ENCODE measurements around the gene MYL3.

MYL3 gene

GRCh38 chr3:46899151-46900006 lies 36.1 kb upstream of the MYL3 start:
- TF ChIP-seq, protein P1, sequence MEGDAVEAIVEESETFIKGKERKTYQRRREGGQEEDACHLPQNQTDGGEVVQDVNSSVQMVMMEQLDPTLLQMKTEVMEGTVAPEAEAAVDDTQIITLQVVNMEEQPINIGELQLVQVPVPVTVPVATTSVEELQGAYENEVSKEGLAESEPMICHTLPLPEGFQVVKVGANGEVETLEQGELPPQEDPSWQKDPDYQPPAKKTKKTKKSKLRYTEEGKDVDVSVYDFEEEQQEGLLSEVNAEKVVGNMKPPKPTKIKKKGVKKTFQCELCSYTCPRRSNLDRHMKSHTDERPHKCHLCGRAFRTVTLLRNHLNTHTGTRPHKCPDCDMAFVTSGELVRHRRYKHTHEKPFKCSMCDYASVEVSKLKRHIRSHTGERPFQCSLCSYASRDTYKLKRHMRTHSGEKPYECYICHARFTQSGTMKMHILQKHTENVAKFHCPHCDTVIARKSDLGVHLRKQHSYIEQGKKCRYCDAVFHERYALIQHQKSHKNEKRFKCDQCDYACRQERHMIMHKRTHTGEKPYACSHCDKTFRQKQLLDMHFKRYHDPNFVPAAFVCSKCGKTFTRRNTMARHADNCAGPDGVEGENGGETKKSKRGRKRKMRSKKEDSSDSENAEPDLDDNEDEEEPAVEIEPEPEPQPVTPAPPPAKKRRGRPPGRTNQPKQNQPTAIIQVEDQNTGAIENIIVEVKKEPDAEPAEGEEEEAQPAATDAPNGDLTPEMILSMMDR (conservative IDR thresholded peaks at IDR 0.05; ENCODE audit: low read depth, low read length), result no peak
- DNase-seq (ENCODE audit: low read depth), result no peak
- H3K4me3 ChIP-seq (ENCODE audit: low read length), result no peak overlapping the region

DNA sequence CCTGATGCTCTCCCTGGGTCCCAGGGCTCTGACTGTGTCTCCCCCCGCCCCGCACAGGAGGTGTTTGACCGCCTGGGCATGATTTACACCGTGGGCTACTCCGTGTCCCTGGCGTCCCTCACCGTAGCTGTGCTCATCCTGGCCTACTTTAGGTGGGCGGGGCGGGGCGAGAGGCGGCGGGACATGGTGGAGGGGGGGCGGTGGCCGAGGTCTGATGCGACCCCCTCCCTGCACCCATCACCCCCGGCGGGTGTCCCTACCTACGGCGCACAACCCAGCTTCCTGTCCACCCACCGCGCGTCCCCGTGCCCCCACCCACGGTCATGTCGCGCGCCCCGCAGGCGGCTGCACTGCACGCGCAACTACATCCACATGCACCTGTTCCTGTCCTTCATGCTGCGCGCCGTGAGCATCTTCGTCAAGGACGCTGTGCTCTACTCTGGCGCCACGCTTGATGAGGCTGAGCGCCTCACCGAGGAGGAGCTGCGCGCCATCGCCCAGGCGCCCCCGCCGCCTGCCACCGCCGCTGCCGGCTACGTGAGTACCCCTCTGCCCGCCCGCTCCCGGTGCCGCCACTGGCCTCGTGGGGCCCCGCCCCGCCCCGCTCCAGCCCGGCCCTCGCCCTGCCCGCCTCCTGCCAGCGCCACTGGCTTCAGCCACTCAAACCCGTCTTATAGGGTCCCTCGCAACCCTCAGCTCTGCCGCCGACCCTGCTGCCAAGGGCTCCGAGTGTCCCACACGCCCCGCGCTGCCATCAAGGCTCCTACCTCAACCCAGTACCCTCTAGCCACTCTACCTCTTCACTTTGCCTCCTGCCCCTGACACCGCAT lies 35.3 kb upstream of the MYL3 start:
- no peak for DNase-seq (ENCODE audit: low read depth)
- TF ChIP-seq, protein P1 (conservative IDR thresholded peaks at IDR 0.05; ENCODE audit: low read depth, low read length), result no peak
- peak overlapping the region; percentile 22 for H3K4me3 ChIP-seq (ENCODE audit: low read length)

DNA sequence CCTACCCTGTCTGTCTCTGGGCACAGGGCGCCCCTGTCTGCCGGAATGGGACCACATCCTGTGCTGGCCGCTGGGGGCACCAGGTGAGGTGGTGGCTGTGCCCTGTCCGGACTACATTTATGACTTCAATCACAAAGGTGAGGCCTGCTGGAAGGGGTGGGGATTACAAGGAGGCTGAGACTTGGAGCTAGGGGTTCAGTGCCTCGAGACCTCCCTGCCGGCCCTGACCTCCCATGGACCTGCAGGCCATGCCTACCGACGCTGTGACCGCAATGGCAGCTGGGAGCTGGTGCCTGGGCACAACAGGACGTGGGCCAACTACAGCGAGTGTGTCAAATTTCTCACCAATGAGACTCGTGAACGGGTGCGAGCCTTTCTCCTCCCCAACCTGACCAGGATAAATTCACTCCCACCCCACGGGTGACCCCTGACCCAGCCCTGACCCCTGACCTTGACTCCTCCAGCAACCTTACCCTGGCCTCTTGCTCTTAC lies 34.6 kb upstream of the MYL3 start:
- TF ChIP-seq, protein P1 (conservative IDR thresholded peaks at IDR 0.05; ENCODE audit: low read depth, low read length), result no peak
- H3K4me3 ChIP-seq (ENCODE audit: low read length), result no peak overlapping the region
- no peak for DNase-seq (ENCODE audit: low read depth)

GRCh38 chr3:46897031-46897430 lies 33.8 kb upstream of the MYL3 start:
- no peak for DNase-seq (ENCODE audit: low read depth)
- H3K4me3 ChIP-seq (ENCODE audit: low read length), result no peak overlapping the region
- TF ChIP-seq, protein P1 (conservative IDR thresholded peaks at IDR 0.05; ENCODE audit: low read depth, low read length), result no peak

- DNase-seq (ENCODE audit: low read depth), result no peak
- TF ChIP-seq, protein P1 (conservative IDR thresholded peaks at IDR 0.05; ENCODE audit: low read depth, low read length), result no peak
- no peak overlapping the region for H3K4me3 ChIP-seq (ENCODE audit: low read length)
Measured at GRCh38 chr3:46896386-46896785, 33.1 kb upstream of the MYL3 start.

DNA sequence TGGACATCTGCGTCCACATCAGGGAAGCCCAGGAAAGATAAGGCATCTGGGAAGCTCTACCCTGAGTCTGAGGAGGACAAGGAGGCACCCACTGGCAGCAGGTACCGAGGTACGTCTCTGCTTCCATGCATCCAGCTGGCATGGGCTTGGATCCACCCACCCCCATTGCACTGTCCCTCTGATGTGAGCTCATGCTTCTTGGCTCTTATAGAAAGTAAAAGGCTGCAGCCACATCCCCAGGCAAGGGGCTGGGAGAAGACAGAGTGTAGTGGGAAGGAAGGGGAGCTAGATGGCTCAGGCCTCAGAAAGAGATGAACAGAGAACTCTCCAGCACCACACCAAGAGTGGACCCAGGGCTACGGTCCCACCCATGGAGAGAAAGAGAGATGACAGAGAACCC lies 32.5 kb upstream of the MYL3 start:
- DNase-seq (ENCODE audit: low read depth), result no peak
- TF ChIP-seq, protein P1 (conservative IDR thresholded peaks at IDR 0.05; ENCODE audit: low read depth, low read length), result no peak
- H3K4me3 ChIP-seq (ENCODE audit: low read length), result no peak overlapping the region

All from retinal pigment epithelial cell (primary cell).